ENCODE data around the gene TAF1A. TPM values are rescaled to one million over a fixed set of nuclear protein-coding genes. Genes with fewer than 3 reads are reported as not detected.

Gene TAF1A
- total RNA-seq (10 to 100 TPM in 1 of 2 donors, 1 to 10 TPM in 1; 5.6 to 12.5 TPM), polyA plus RNA-seq (1 to 10 TPM; 3.1 to 7.1 TPM)
- long read RNA-seq, donor 1, partial matches to known transcripts: 0 of 4 reads
- long read RNA-seq, donor 1, other reads (novel, unspliced or antisense): 3 of 4 reads
- long read RNA-seq, donor 2, partial matches to known transcripts: 0 of 1 reads
- long read RNA-seq, donor 2, other reads (novel, unspliced or antisense): 1 of 1 reads

DNA sequence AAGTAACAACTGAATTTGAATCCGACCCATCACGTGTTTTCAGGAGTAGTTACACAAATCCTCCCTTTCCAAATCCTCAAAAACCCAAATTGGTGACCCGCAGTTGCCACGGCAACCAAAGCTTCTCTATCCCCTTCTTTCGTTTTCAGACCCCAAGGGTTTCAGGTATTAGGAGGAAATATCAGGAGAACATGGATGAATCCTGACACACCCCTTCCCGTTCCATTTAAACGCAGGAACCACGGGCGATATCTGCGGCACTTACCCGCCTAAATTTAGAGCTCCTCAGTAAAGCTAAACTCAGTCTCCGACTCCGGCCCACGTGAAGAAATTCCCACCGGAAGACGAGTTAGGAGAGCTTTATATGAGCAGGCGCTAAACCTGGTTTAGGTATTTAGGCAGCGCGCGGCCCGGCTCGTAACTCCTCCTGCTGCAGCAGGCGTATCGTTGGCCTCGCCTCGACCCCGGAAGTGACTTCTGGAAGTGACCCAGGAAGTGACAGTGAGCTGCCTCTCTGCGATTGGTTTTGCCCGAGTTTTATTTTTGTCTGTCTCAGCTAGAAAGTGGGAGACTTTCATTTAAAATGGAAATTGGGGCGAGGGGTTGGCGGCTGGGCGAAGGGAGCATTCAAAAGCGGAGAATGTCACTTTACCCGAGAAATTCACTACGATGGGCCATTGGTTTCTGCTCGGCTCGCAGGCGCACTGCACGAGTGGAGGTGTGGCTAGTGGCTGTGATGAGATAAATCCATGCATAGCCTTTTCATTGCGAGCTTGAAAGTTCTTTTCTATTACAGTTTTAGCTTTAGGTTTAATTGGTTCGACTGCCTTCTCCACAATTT, at the start of gene TAF1A:
TSS of gene TAF1A (minus strand) at position 472 of the 841 bp plus-strand sequence.
- H3K36me3 ChIP-seq (ENCODE audit: control insufficient read depth in 1 of 2, insufficient read depth in 2 of 2, low read length in 1 of 2): no peaks in the 10 kb centered on the region
- H3K27ac ChIP-seq (ENCODE audit: low read depth in 1 of 2, low read length in 2 of 2): peak within 1 kb of the TSS in 1 of 2 donors; percentile 84
- peak; percentile 95 for ATAC-seq (ENCODE audit: low FRiP score)
- intact Hi-C loops (cut with DNase I): loop anchor here in 1 of 2 donors (10.0 kb wide), 1 partner anchor 45 kb away; no protein-coding TSS in a partner anchor
- peak; percentile 93 for DNase-seq
- H3K27me3 ChIP-seq (ENCODE audit: control insufficient read depth in 1 of 2, insufficient read depth in 2 of 2, low read length in 1 of 2): no peaks in the 10 kb centered on the region
- H3K4me1 ChIP-seq (ENCODE audit: control insufficient read depth in 1 of 2, insufficient read depth in 2 of 2, low read length in 2 of 2): peaks cover 2 to 4% of the 10 kb centered on the region in 2 donors
- no peaks in the 10 kb centered on the region for H3K9me3 ChIP-seq (ENCODE audit: control insufficient read depth, low read length)
- 0% methylated on average over 41 of the region's 41 CpGs for WGBS, 2 donors
- H3K4me3 ChIP-seq (ENCODE audit: low read length in 2 of 2): peak within 1 kb of the TSS; percentile 89 to 94

- DNase-seq: no peak
- H3K36me3 ChIP-seq (ENCODE audit: control insufficient read depth in 1 of 2, insufficient read depth in 2 of 2, low read length in 1 of 2): peaks cover 0 to 8% of the 10 kb centered on the region in 2 donors
- H3K27ac ChIP-seq (ENCODE audit: low read depth in 1 of 2, low read length in 2 of 2): no peak overlapping the region
- no peaks in the 10 kb centered on the region for H3K27me3 ChIP-seq (ENCODE audit: control insufficient read depth in 1 of 2, insufficient read depth in 2 of 2, low read length in 1 of 2)
- peak; percentile 74 for ATAC-seq (ENCODE audit: low FRiP score)
- no peaks in the 10 kb centered on the region for H3K9me3 ChIP-seq (ENCODE audit: control insufficient read depth, low read length)
- 35 to 40% methylated on average over 7 of the region's 7 CpGs for WGBS, 2 donors
- intact Hi-C loops (cut with DNase I): loop anchor here (1.0 to 10.0 kb wide), 3 partner anchors 50 to 170 kb away; partner anchors contain the start of gene TAF1A (in 1 of the 2)
- H3K4me3 ChIP-seq (ENCODE audit: low read length in 2 of 2): no peak overlapping the region
- no peaks in the 10 kb centered on the region for H3K4me1 ChIP-seq (ENCODE audit: control insufficient read depth in 1 of 2, insufficient read depth in 2 of 2, low read length in 2 of 2)
These were observed 44.7 kb upstream of the TAF1A start for GRCh38 chr1:222634180-222635013.

GRCh38 chr1:222632749-222633148, 43.0 kb upstream of the TAF1A start:
- no peaks in the 10 kb centered on the region for H3K27me3 ChIP-seq (ENCODE audit: control insufficient read depth in 1 of 2, insufficient read depth in 2 of 2, low read length in 1 of 2)
- DNase-seq (no peak), ATAC-seq (ENCODE audit: low FRiP score) (no peak)
- intact Hi-C loops (cut with DNase I): loop anchor here in 1 of 2 donors (10.0 kb wide), 1 partner anchor 48 kb away; the partner anchor contains the start of gene TAF1A
- H3K36me3 ChIP-seq (ENCODE audit: control insufficient read depth in 1 of 2, insufficient read depth in 2 of 2, low read length in 1 of 2): peaks cover 3 to 5% of the 10 kb centered on the region in 2 donors
- H3K9me3 ChIP-seq (ENCODE audit: control insufficient read depth, low read length): no peaks in the 10 kb centered on the region
- H3K4me3 ChIP-seq (ENCODE audit: low read length in 2 of 2): no peak overlapping the region
- no peaks in the 10 kb centered on the region for H3K4me1 ChIP-seq (ENCODE audit: control insufficient read depth in 1 of 2, insufficient read depth in 2 of 2, low read length in 2 of 2)
- WGBS, 2 donors: 57 to 59% methylated on average over 2 of the region's 2 CpGs
- no peak overlapping the region for H3K27ac ChIP-seq (ENCODE audit: low read depth in 1 of 2, low read length in 2 of 2)

DNA sequence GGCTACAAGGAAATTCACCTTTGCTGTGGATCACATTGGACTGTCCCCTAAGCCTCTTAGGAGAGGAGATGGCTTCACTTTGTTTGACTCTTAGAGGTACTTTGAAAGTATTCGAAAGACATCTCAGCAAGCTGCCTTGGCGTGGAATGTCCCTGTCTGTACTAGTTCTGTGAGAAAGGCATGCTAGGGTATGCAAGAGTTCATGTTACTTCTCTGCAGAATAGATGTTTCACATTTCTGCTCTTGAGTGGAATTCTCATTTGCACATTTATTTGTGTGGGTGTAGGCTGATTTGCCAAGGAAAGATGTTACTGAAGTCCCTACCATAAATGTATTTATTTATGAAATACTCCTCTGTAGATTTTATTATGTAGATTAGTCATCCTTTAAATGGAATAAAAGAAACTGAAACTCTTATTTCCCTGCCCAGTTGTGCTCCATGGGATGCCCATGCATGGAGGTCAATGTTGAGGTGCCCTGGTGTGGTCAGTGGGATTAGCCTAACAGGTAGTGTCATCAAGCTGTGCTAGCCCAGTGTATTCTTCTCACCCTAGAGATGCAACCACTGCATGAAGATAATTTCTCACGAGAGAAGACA, 42.0 kb upstream of the TAF1A start:
- no peaks in the 10 kb centered on the region for H3K9me3 ChIP-seq (ENCODE audit: control insufficient read depth, low read length)
- peaks cover 3 to 5% of the 10 kb centered on the region in 2 donors for H3K36me3 ChIP-seq (ENCODE audit: control insufficient read depth in 1 of 2, insufficient read depth in 2 of 2, low read length in 1 of 2)
- H3K27ac ChIP-seq (ENCODE audit: low read depth in 1 of 2, low read length in 2 of 2): no peak overlapping the region
- WGBS, 2 donors: 85 to 92% methylated on average over 3 of the region's 3 CpGs
- ATAC-seq (ENCODE audit: low FRiP score): no peak
- intact Hi-C loops (cut with DNase I): loop anchor here in 1 of 2 donors (10.0 kb wide), 1 partner anchor 47 kb away; the partner anchor contains the start of gene TAF1A
- peaks cover 0 to 2% of the 10 kb centered on the region in 2 donors for H3K4me1 ChIP-seq (ENCODE audit: control insufficient read depth in 1 of 2, insufficient read depth in 2 of 2, low read length in 2 of 2)
- H3K4me3 ChIP-seq (ENCODE audit: low read length in 2 of 2): no peak overlapping the region
- DNase-seq: no peak
- H3K27me3 ChIP-seq (ENCODE audit: control insufficient read depth in 1 of 2, insufficient read depth in 2 of 2, low read length in 1 of 2): no peaks in the 10 kb centered on the region

GRCh38 chr1:222629921-222630535, 40.3 kb upstream of the TAF1A start:
- peaks cover 5% of the 10 kb centered on the region in 2 donors for H3K36me3 ChIP-seq (ENCODE audit: control insufficient read depth in 1 of 2, insufficient read depth in 2 of 2, low read length in 1 of 2)
- intact Hi-C loops (cut with DNase I): loop anchor here in 1 of 2 donors (10.0 kb wide), 1 partner anchor 45 kb away; the partner anchor contains the start of gene TAF1A

DNA sequence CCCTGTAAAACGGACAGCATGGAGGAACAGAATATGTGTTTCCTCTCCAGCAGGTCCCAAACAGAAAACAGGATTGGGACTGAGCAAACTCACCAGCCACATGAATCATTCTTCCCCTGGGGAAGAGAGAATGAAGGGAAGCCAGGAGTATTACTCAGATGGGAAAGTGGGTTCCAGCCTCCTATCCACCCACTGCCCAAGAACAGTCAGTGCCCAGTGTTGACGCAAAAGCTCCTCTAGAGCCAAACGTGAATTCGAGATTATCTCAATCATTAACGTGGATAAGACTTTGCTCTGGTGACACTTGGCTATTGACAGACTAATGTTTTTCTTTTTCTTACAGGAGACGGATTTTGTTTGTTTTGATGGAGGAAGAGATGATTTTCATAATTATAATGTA, 37.5 kb upstream of the TAF1A start:
- Histone ChIP-seq H3K27me3 (ENCODE audit: control insufficient read depth in 1 of 2, insufficient read depth in 2 of 2, low read length in 1 of 2) (no peaks in the 10 kb centered on the region), H3K9me3 (ENCODE audit: control insufficient read depth, low read length) (no peaks in the 10 kb centered on the region), H3K27ac (ENCODE audit: low read depth in 1 of 2, low read length in 2 of 2) (peak overlapping the region in 1 of 2 donors; percentile 43), H3K4me3 (ENCODE audit: low read length in 2 of 2) (no peak overlapping the region), H3K36me3 (ENCODE audit: control insufficient read depth in 1 of 2, insufficient read depth in 2 of 2, low read length in 1 of 2) (peaks cover 2 to 5% of the 10 kb centered on the region in 2 donors), H3K4me1 (ENCODE audit: control insufficient read depth in 1 of 2, insufficient read depth in 2 of 2, low read length in 2 of 2) (peaks cover 0 to 2% of the 10 kb centered on the region in 2 donors)
- WGBS, 2 donors: 16 to 22% methylated on average over 6 of the region's 6 CpGs
- DNase-seq: peak in 1 of 2 donors; percentile 50
- peak; percentile 82 for ATAC-seq (ENCODE audit: low FRiP score)
- intact Hi-C loops (cut with DNase I): no loop called here

More at GRCh38 chr1:222629921-222630535, 40.3 kb upstream of the TAF1A start:
- Histone ChIP-seq H3K9me3 (ENCODE audit: control insufficient read depth, low read length) (no peaks in the 10 kb centered on the region), H3K27ac (ENCODE audit: low read depth in 1 of 2, low read length in 2 of 2) (peak overlapping the region in 1 of 2 donors; percentile 56), H3K27me3 (ENCODE audit: control insufficient read depth in 1 of 2, insufficient read depth in 2 of 2, low read length in 1 of 2) (no peaks in the 10 kb centered on the region), H3K4me1 (ENCODE audit: control insufficient read depth in 1 of 2, insufficient read depth in 2 of 2, low read length in 2 of 2) (peaks cover 0 to 2% of the 10 kb centered on the region in 2 donors), H3K4me3 (ENCODE audit: low read length in 2 of 2) (no peak overlapping the region)
- WGBS, 2 donors: 36 to 55% methylated on average over 7 of the region's 7 CpGs
- no peak for ATAC-seq (ENCODE audit: low FRiP score)
- no peak for DNase-seq

- peaks cover 0 to 2% of the 10 kb centered on the region in 2 donors for H3K4me1 ChIP-seq (ENCODE audit: control insufficient read depth in 1 of 2, insufficient read depth in 2 of 2, low read length in 2 of 2)
- H3K9me3 ChIP-seq (ENCODE audit: control insufficient read depth, low read length): no peaks in the 10 kb centered on the region
- H3K4me3 ChIP-seq (ENCODE audit: low read length in 2 of 2): no peak overlapping the region
- H3K27ac ChIP-seq (ENCODE audit: low read depth in 1 of 2, low read length in 2 of 2): no peak overlapping the region
- no peaks in the 10 kb centered on the region for H3K27me3 ChIP-seq (ENCODE audit: control insufficient read depth in 1 of 2, insufficient read depth in 2 of 2, low read length in 1 of 2)
- peaks cover 0 to 5% of the 10 kb centered on the region in 2 donors for H3K36me3 ChIP-seq (ENCODE audit: control insufficient read depth in 1 of 2, insufficient read depth in 2 of 2, low read length in 1 of 2)
- intact Hi-C loops (cut with DNase I): no loop called here
- DNase-seq: no peak
- WGBS, 2 donors: 95% methylated on average over 7 of the region's 7 CpGs
- ATAC-seq (ENCODE audit: low FRiP score): no peak
These were observed 34.5 kb upstream of the TAF1A start for GRCh38 chr1:222624214-222624613.
